Uterus (tissue), 2 donors: Measurements from ENCODE around the gene MRPL28.

Experiments
- CTCF ChIP-seq, 4 experiments: fragments of 200-600 bp in 2 of 4; fragments of 450-650 bp in 2 of 4; sonication (generic) in 2 of 4; IDR thresholded peaks; one replicate each; pipeline ENCODE4 v1.5.1; 2016 to 2019; ENCODE audit warnings: antibody characterized with exemption in 4 of 4, mild to moderate bottlenecking in 2 of 4, moderate library complexity in 1 of 4
- POLR2A ChIP-seq, 2 donors: fragments of 450-650 bp; IDR thresholded peaks; one replicate each; pipeline ENCODE4 v1.6.1; 2016; ENCODE audit warnings: antibody characterized with exemption in 2 of 2, mild to moderate bottlenecking in 1 of 2, moderate library complexity in 1 of 2

DNA sequence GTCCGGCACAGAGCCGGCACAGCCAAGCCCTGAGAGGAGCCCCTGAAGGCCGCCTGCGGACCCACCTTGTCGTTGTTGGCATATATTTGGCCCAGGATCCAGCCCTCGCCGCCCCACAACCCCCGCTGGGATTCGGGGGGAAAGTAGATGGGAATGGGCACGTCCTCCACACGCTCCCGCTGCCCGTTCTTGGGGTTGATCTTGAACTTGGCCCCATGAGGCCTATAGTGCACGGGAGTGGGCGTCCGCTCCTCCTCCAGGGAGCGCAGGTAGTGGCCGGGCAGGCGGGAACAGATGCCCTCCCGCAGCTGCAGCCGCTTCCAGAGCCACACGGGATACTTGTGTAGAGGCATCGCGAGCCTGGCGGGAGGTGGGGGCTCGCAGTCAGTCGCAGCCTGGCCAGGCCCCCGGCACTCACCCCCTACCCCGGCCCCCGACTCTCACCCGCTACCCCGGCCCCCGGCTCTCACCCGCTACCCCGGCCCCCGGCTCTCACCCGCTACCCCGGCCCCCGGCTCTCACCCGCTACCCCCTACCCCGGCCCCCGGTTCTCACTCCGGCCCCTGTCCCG, 387 bp downstream of the MRPL28 start:
- TF ChIP-seq CTCF (IDR thresholded peaks at IDR 0.05) (no peak), POLR2A (IDR thresholded peaks at IDR 0.05) (no peak)
